SK-N-SH (cell line): ENCODE results near the gene HBP1. TPM values are rescaled to one million over a fixed set of nuclear protein-coding genes. Genes with fewer than 3 reads are reported as not detected.

Experiments
- CTCF ChIA-PET: fragments of 300-600, 350-600 bp; formaldehyde crosslinking; extraction: SDS; loops from one replicate; lab custom pipeline; 2021; lab: Yijun Ruan, JAX
- POLR2A ChIA-PET: fragments of 350-600 bp; sonication (Branson Sonifier 250); formaldehyde crosslinking; extraction: SDS; loops from one replicate; lab custom pipeline; 2020; ENCODE audit warnings: antibody characterized with exemption, inconsistent platforms; lab: Yijun Ruan, JAX
- DNase-seq: peaks from one replicate; pipeline ENCODE4 v3.0.0; 2012
- H2AFZ ChIP-seq: fragments of 200-600 bp; sonication (generic); 2 replicates; pipeline ENCODE4 v1.8.1; 2016; ENCODE audit warnings: antibody characterized with exemption, mild to moderate bottlenecking, low read depth
- H3F3A ChIP-seq: fragments of 200-600 bp; sonication (generic); replicated peaks from 2 replicates; pipeline ENCODE3; 2016; ENCODE audit warnings: antibody characterized with exemption, mild to moderate bottlenecking; ENCODE audit not compliant: insufficient read depth
- H3K27ac ChIP-seq, 2 experiments: fragments of 200-500 bp in 1 of 2; fragments of 200-600 bp in 1 of 2; sonication (Bioruptor generic) in 1 of 2; sonication (generic), shearing (Covaris generic) in 1 of 2; 2 replicates each; pipeline versions ENCODE4 v1.5.1 to v1.6.1; 2014 to 2016; ENCODE audit warnings: low read depth in 2 of 2, inconsistent platforms in 1 of 2, low read length in 1 of 2, mild to moderate bottlenecking in 1 of 2, mixed read lengths in 1 of 2
- H3K27me3 ChIP-seq: fragments of 200-600 bp; sonication (generic), shearing (Covaris generic); 2 replicates; pipeline ENCODE4 v1.6.1; 2016; ENCODE audit warnings: mixed run types; ENCODE audit not compliant: insufficient read depth
- H3K36me3 ChIP-seq, 2 experiments: fragments of 200-500 bp in 1 of 2; fragments of 200-600 bp in 1 of 2; sonication (Bioruptor generic) in 1 of 2; sonication (generic) in 1 of 2; replicated peaks in 1 of 2; 2 replicates each; pipeline versions ENCODE3 to v1.5.1; 2014 to 2016; ENCODE audit warnings: low read length in 1 of 2, mild to moderate bottlenecking in 1 of 2; ENCODE audit not compliant: insufficient read depth in 2 of 2, control insufficient read depth in 1 of 2
- H3K4me1 ChIP-seq, 2 experiments: fragments of 200-500 bp in 1 of 2; fragments of 200-600 bp in 1 of 2; sonication (Bioruptor generic) in 1 of 2; sonication (generic), shearing (Covaris generic) in 1 of 2; 2 replicates each; pipeline versions ENCODE4 v1.5.1 to v1.6.1; 2014 to 2016; ENCODE audit warnings: low read depth in 1 of 2, low read length in 1 of 2, mixed run types in 1 of 2; ENCODE audit not compliant: insufficient read depth in 2 of 2, control insufficient read depth in 1 of 2
- H3K4me2 ChIP-seq: fragments of 200-600 bp; sonication (generic), shearing (Covaris generic); 2 replicates; pipeline ENCODE4 v1.6.1; 2017; ENCODE audit warnings: mixed run types
- H3K4me3 ChIP-seq, 2 experiments: fragments of 200-500 bp in 1 of 2; fragments of 200-600 bp in 1 of 2; sonication (Bioruptor generic) in 1 of 2; sonication (generic), shearing (Covaris generic) in 1 of 2; 2 replicates each; pipeline versions ENCODE4 v1.5.1 to v1.8.1; 2014 to 2016; ENCODE audit warnings: low read depth in 2 of 2, inconsistent platforms in 1 of 2, low read length in 1 of 2, mild to moderate bottlenecking in 1 of 2, mixed read lengths in 1 of 2, moderate library complexity in 1 of 2
- H3K79me2 ChIP-seq: fragments of 200-600 bp; sonication (generic); 2 replicates; pipeline ENCODE4 v1.8.1; 2017; ENCODE audit warnings: mild to moderate bottlenecking; ENCODE audit not compliant: insufficient read depth
- H3K9ac ChIP-seq: fragments of 200-600 bp; sonication (generic); 2 replicates; pipeline ENCODE4 v1.6.1; 2017; ENCODE audit warnings: mixed run types
- H3K9me2 ChIP-seq: fragments of 200-600 bp; sonication (generic); 2 replicates; pipeline ENCODE4 v1.6.1; 2017; ENCODE audit warnings: mixed run types
- H3K9me3 ChIP-seq: fragments of 200-600 bp; sonication (generic); 2 replicates; pipeline ENCODE4 v1.6.1; 2017; ENCODE audit warnings: mixed run types, mild to moderate bottlenecking, moderate library complexity
- H4K20me1 ChIP-seq: fragments of 200-600 bp; sonication (generic); 2 replicates; pipeline ENCODE4 v1.6.1; 2017; ENCODE audit warnings: mild to moderate bottlenecking, mixed run types; ENCODE audit not compliant: insufficient read depth
- ELF1 ChIP-seq: IDR thresholded peaks from 2 replicates; pipeline ENCODE4 v1.4.0; 2012
- EZH2phosphoT487 ChIP-seq: fragments of 200-600 bp; sonication (generic); IDR thresholded peaks from 2 replicates; pipeline ENCODE4 v1.6.1; 2017; ENCODE audit warnings: low read depth, mixed run types, mild to moderate bottlenecking, antibody characterized with exemption, moderate library complexity, borderline replicate concordance
- FOSL2 ChIP-seq: IDR thresholded peaks from 2 replicates; pipeline ENCODE4 v1.4.0; 2012; ENCODE audit warnings: low read depth, mild to moderate bottlenecking, moderate library complexity, borderline replicate concordance
- FOXM1 ChIP-seq: IDR thresholded peaks from 2 replicates; pipeline ENCODE4 v1.4.0; 2012; ENCODE audit warnings: low read depth, mild to moderate bottlenecking
- GABPA ChIP-seq: IDR thresholded peaks from 2 replicates; pipeline ENCODE4 v1.4.0; 2012; ENCODE audit warnings: low read depth, mild to moderate bottlenecking
- GATA2 ChIP-seq: sonication (generic); formaldehyde crosslinking; IDR thresholded peaks from 2 replicates; pipeline ENCODE4 v1.5.0; 2020; ENCODE audit warnings: mild to moderate bottlenecking, missing genetic modification reagents
- JUND ChIP-seq: IDR thresholded peaks from 2 replicates; pipeline ENCODE4 v1.4.0; 2012
- RAD21 ChIP-seq: IDR thresholded peaks from 2 replicates; pipeline ENCODE4 v1.6.1; 2012; ENCODE audit warnings: mild to moderate bottlenecking, low read length
- RFX5 ChIP-seq: IDR thresholded peaks from 2 replicates; pipeline ENCODE4 v1.6.1; 2012; ENCODE audit warnings: mild to moderate bottlenecking, improper control_type of control experiment, low read length
- SIN3A ChIP-seq: IDR thresholded peaks from 2 replicates; pipeline ENCODE4 v1.6.1; 2012; ENCODE audit warnings: low read depth, mild to moderate bottlenecking, low read length, moderate library complexity, borderline replicate concordance
- TAF1 ChIP-seq: IDR thresholded peaks from 2 replicates; pipeline ENCODE4 v1.6.1; 2012; ENCODE audit warnings: low read depth, mild to moderate bottlenecking, low read length, moderate library complexity, borderline replicate concordance
- TCF12 ChIP-seq: IDR thresholded peaks from 2 replicates; pipeline ENCODE4 v1.4.0; 2012
- polyA plus RNA-seq, 3 experiments: library from polyadenylated mRNA; depleted of rRNA; stranded (reverse); fragments of >200 nt; gene quantifications; 2 replicates each; pipeline ENCODE4 v1.2.3, GENCODE V29; 2012
- TF ChIP-seq, protein P1 (sequence below): fragments of 150-350 bp; IDR thresholded peaks from 2 replicates; pipeline ENCODE4 v1.6.1; 2017; ENCODE audit warnings: antibody characterized with exemption, low read length, low read depth, borderline replicate concordance
- TF ChIP-seq, protein P2 (sequence below): fragments of 150-350 bp; IDR thresholded peaks from 2 replicates; pipeline ENCODE4 v1.6.1; 2016; ENCODE audit warnings: mild to moderate bottlenecking, low read depth, low read length
- TF ChIP-seq, protein P3 (sequence below): IDR thresholded peaks from 2 replicates; pipeline ENCODE4 v1.6.1; 2012; ENCODE audit warnings: mild to moderate bottlenecking, low read depth, low read length, moderate library complexity

Gene HBP1
- polyA plus RNA-seq, 1 of the 3 experiments (the other 2 are of a cell fraction), result 27.2 TPM

DNA sequence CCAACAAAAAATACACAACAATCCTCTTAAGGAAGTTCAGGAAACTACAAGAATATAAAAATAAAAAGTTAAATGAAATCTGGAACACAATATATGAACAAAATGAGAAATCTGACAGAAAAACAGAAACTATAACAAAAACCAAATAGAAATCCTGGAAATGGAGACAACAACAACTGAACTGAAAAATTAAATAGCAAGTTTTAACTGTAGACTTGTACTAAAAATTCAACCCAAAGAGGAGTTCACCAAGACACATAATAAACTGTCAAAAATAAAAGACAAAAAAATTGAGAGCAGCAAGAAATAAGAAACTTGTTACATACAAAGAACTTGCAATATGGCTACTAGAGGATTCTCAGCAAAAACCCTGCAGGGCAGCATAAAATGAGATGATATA is 45.1 kb downstream of the HBP1 start:
- no peak overlapping the region for H3K9ac ChIP-seq
- H3K36me3 ChIP-seq, result peaks cover 13 to 17% of the 10 kb centered on the region in 2 experiments
- H3K4me1 ChIP-seq, result no peaks in the 10 kb centered on the region
- 0 out of 2 replicates have a peak, but pooled peaks cover 7% of the 10 kb centered on the region for H3K9me3 ChIP-seq
- CTCF ChIA-PET, result interaction anchor here (0.7 to 1.3 kb wide), 3 partner anchors 15 to 61 kb away, joined by 3 read pairs; no protein-coding TSS in a partner anchor
- H3K4me2 ChIP-seq, result no peak overlapping the region
- no peak overlapping the region for H3K4me3 ChIP-seq
- H4K20me1 ChIP-seq, result no peaks in the 10 kb centered on the region
- no peak overlapping the region for H2AFZ ChIP-seq
- no peak for TF ChIP-seq FOXM1
- no peak for TF ChIP-seq GATA2
- no peak for TF ChIP-seq RAD21
- no peak for TF ChIP-seq FOSL2
- TF ChIP-seq EZH2phosphoT487, result no peak
- no peak for TF ChIP-seq RFX5
- TF ChIP-seq, protein P1, sequence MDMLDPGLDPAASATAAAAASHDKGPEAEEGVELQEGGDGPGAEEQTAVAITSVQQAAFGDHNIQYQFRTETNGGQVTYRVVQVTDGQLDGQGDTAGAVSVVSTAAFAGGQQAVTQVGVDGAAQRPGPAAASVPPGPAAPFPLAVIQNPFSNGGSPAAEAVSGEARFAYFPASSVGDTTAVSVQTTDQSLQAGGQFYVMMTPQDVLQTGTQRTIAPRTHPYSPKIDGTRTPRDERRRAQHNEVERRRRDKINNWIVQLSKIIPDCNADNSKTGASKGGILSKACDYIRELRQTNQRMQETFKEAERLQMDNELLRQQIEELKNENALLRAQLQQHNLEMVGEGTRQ, result no peak
- TF ChIP-seq JUND, result no peak
- no peak for TF ChIP-seq TCF12
- TF ChIP-seq, protein P2, sequence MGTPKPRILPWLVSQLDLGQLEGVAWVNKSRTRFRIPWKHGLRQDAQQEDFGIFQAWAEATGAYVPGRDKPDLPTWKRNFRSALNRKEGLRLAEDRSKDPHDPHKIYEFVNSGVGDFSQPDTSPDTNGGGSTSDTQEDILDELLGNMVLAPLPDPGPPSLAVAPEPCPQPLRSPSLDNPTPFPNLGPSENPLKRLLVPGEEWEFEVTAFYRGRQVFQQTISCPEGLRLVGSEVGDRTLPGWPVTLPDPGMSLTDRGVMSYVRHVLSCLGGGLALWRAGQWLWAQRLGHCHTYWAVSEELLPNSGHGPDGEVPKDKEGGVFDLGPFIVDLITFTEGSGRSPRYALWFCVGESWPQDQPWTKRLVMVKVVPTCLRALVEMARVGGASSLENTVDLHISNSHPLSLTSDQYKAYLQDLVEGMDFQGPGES, result no peak
- no peak for TF ChIP-seq GABPA
- TF ChIP-seq SIN3A, result no peak
- TF ChIP-seq TAF1, result no peak
- TF ChIP-seq, protein P3, sequence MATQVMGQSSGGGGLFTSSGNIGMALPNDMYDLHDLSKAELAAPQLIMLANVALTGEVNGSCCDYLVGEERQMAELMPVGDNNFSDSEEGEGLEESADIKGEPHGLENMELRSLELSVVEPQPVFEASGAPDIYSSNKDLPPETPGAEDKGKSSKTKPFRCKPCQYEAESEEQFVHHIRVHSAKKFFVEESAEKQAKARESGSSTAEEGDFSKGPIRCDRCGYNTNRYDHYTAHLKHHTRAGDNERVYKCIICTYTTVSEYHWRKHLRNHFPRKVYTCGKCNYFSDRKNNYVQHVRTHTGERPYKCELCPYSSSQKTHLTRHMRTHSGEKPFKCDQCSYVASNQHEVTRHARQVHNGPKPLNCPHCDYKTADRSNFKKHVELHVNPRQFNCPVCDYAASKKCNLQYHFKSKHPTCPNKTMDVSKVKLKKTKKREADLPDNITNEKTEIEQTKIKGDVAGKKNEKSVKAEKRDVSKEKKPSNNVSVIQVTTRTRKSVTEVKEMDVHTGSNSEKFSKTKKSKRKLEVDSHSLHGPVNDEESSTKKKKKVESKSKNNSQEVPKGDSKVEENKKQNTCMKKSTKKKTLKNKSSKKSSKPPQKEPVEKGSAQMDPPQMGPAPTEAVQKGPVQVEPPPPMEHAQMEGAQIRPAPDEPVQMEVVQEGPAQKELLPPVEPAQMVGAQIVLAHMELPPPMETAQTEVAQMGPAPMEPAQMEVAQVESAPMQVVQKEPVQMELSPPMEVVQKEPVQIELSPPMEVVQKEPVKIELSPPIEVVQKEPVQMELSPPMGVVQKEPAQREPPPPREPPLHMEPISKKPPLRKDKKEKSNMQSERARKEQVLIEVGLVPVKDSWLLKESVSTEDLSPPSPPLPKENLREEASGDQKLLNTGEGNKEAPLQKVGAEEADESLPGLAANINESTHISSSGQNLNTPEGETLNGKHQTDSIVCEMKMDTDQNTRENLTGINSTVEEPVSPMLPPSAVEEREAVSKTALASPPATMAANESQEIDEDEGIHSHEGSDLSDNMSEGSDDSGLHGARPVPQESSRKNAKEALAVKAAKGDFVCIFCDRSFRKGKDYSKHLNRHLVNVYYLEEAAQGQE, result no peak
- no peak for TF ChIP-seq ELF1
- H3F3A ChIP-seq, result no peaks in the 10 kb centered on the region
- no peaks in the 10 kb centered on the region for H3K9me2 ChIP-seq
- POLR2A ChIA-PET, result no interaction called here
- DNase-seq, result no peak
- H3K27me3 ChIP-seq, result no peaks in the 10 kb centered on the region
- no peak overlapping the region for H3K27ac ChIP-seq
- H3K79me2 ChIP-seq, result no peaks in the 10 kb centered on the region
